CD14-positive monocyte (primary cell): ENCODE measurements around the gene HOXD8. TPM values are rescaled to one million over a fixed set of nuclear protein-coding genes. Genes with fewer than 3 reads are reported as not detected.
A peak's percentile ranks its signal among the peaks of the same experiment; 100 is the strongest.

Experiments used
- DNase-seq, 3 donors: peaks; one replicate each; pipeline ENCODE4 v3.0.0-alpha.2; 2011 to 2022
- H2AFZ ChIP-seq: 2 replicates; pipeline ENCODE4 v1.6.0; 2012; ENCODE audit warnings: mild to moderate bottlenecking, low read depth, low read length, inconsistent platforms; ENCODE audit not compliant: insufficient read depth, poor library complexity, severe bottlenecking
- H3K27ac ChIP-seq, 2 donors: 1 replicate in 1 of 2; 2 replicates in 1 of 2; pipeline ENCODE4 v1.5.1; 2012 to 2013; ENCODE audit warnings: low read length in 2 of 2, control low read depth in 1 of 2, inconsistent platforms in 1 of 2, low read depth in 1 of 2, mild to moderate bottlenecking in 1 of 2
- H3K27me3 ChIP-seq, 2 donors: one replicate each; pipeline versions ENCODE4 v1.6.0 to v1.6.1; 2011 to 2013; ENCODE audit warnings: low read length in 2 of 2; ENCODE audit not compliant: control insufficient read depth in 2 of 2, insufficient read depth in 2 of 2
- H3K36me3 ChIP-seq, 2 donors: replicated peaks in 1 of 2; 1 replicate in 1 of 2; 2 replicates in 1 of 2; pipeline versions ENCODE4 v1.5.1 to v1.6.1; 2012 to 2013; ENCODE audit warnings: low read length in 2 of 2, control low read depth in 1 of 2, inconsistent platforms in 1 of 2, mild to moderate bottlenecking in 1 of 2; ENCODE audit not compliant: insufficient read depth in 2 of 2, control insufficient read depth in 1 of 2
- H3K4me1 ChIP-seq, 2 donors: 1 replicate in 1 of 2; 2 replicates in 1 of 2; pipeline versions ENCODE4 v1.5.1 to v1.6.1; 2012 to 2013; ENCODE audit warnings: low read length in 2 of 2, control low read depth in 1 of 2, inconsistent platforms in 1 of 2, mild to moderate bottlenecking in 1 of 2, moderate library complexity in 1 of 2; ENCODE audit not compliant: insufficient read depth in 2 of 2, control insufficient read depth in 1 of 2
- H3K4me2 ChIP-seq: replicated peaks from 2 replicates; pipeline ENCODE3; 2012; ENCODE audit warnings: low read length, moderate library complexity, mild to moderate bottlenecking; ENCODE audit not compliant: poor library complexity, severe bottlenecking; ENCODE audit errors: extremely low read depth
- H3K4me3 ChIP-seq, 3 experiments: fragments of 200-600 bp in 1 of 3; sonication (generic) in 1 of 3; replicated peaks in 1 of 3; 1 replicate in 2 of 3; 2 replicates in 1 of 3; pipeline ENCODE4 v1.5.1; 2011 to 2013; ENCODE audit warnings: low read length in 3 of 3, mild to moderate bottlenecking in 3 of 3, control low read depth in 2 of 3, low read depth in 2 of 3, inconsistent platforms in 1 of 3, moderate library complexity in 1 of 3
- H3K79me2 ChIP-seq: 2 replicates; pipeline ENCODE4 v1.6.0; 2012; ENCODE audit warnings: mild to moderate bottlenecking, control low read depth, inconsistent platforms, low read length, moderate library complexity; ENCODE audit not compliant: insufficient read depth
- H3K9ac ChIP-seq: 2 replicates; pipeline ENCODE4 v1.6.0; 2017; ENCODE audit warnings: low read length, mild to moderate bottlenecking; ENCODE audit not compliant: insufficient read depth, poor library complexity, severe bottlenecking
- H3K9me3 ChIP-seq, 2 donors: replicated peaks in 1 of 2; 1 replicate in 1 of 2; 2 replicates in 1 of 2; pipeline versions ENCODE4 v1.5.1 to v1.6.1; 2012 to 2013; ENCODE audit warnings: low read length in 2 of 2, control low read depth in 1 of 2; ENCODE audit not compliant: control insufficient read depth in 1 of 2, insufficient read depth in 1 of 2
- H4K20me1 ChIP-seq: 2 replicates; pipeline ENCODE4 v1.6.0; 2012; ENCODE audit warnings: mild to moderate bottlenecking, low read length, control low read depth, moderate library complexity; ENCODE audit not compliant: insufficient read depth
- H3K27ac Mint-ChIP-seq, 7 donors: one replicate each; pipeline ENCODE4 v1.8.0; 2020; ENCODE audit warnings: mild to moderate bottlenecking in 7 of 7, mixed read lengths in 7 of 7, moderate library complexity in 6 of 7, inconsistent platforms in 2 of 7
- H3K27me3 Mint-ChIP-seq, 3 donors: one replicate each; pipeline ENCODE4 v1.8.0; 2021 to 2022; ENCODE audit warnings: low read depth in 3 of 3, mild to moderate bottlenecking in 3 of 3, mixed read lengths in 3 of 3, moderate library complexity in 3 of 3, inconsistent platforms in 1 of 3
- H3K36me3 Mint-ChIP-seq, 2 donors: one replicate each; pipeline ENCODE4 v1.8.0; 2020; ENCODE audit warnings: mixed read lengths in 2 of 2, inconsistent platforms in 1 of 2, mild to moderate bottlenecking in 1 of 2
- H3K4me1 Mint-ChIP-seq: one replicate; pipeline ENCODE4 v1.8.0; 2020; ENCODE audit warnings: mild to moderate bottlenecking, mixed read lengths
- H3K4me3 Mint-ChIP-seq, 2 donors: one replicate each; pipeline ENCODE4 v1.8.0; 2020; ENCODE audit warnings: mild to moderate bottlenecking in 2 of 2, mixed read lengths in 2 of 2, moderate library complexity in 1 of 2
- H3K9me3 Mint-ChIP-seq, 7 donors: one replicate each; pipeline ENCODE4 v1.8.0; 2020 to 2022; ENCODE audit warnings: mixed read lengths in 7 of 7, mild to moderate bottlenecking in 6 of 7, moderate library complexity in 6 of 7, inconsistent platforms in 2 of 7
- CTCF ChIP-seq: fragments of 200-600 bp; IDR thresholded peaks from one replicate; pipeline ENCODE4 v1.8.0; 2022; ENCODE audit warnings: antibody characterized with exemption, mild to moderate bottlenecking
- whole genome bisulfite sequencing: methylation state at CpG from one replicate; pipeline ENCODE4 v1.1.5; 2013; ENCODE audit warnings: missing lambda C conversion rate; ENCODE audit not compliant: insufficient coverage; 5-methylcytosine and 5-hydroxymethylcytosine counted together
- intact Hi-C, 2 donors: fragments of 100-400 bp; cut with micrococcal nuclease; formaldehyde crosslinking; loops; one replicate each; pipeline versions ENCODE4 v1.15.0 to v1.15.1; 2023
- polyA plus RNA-seq, 3 donors: library from polyadenylated mRNA; depleted of rRNA in 1 of 3; unstranded in 2 of 3; stranded (reverse) in 1 of 3; fragments of 300-500 nt in 2 of 3; fragments of >200 nt in 1 of 3; fragmentation: Illumina TruSeq in 2 of 3; gene quantifications; 1 replicate in 2 of 3; 2 replicates in 1 of 3; pipeline ENCODE4 v1.2.3, GENCODE V29; 2012 to 2021

The HOXD8 gene
- polyA plus RNA-seq, 3 donors = not detected

DNA sequence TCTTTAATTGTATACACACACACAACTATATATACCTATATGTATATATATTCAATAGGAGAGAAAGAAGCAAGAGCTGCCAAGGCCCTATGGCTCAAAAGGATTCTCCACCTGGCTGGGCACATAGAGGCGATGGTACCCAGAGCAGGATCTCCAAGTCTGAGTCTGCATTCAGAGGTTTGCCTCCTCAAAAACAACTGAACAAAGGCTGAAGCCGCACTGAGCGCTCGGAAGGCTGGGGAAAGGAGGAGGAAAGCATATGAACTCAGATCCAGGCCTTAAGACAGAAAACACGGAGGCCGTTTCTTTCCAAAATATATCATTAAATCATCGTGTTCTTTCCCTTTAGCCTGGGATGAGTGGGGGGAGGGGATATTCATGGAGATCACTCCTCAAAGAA is 26.3 kb upstream of the HOXD8 start:
- Histone ChIP-seq H3K4me2 (no peak overlapping the region), H3K79me2 (no peaks in the 10 kb centered on the region), H3K27ac (no peak overlapping the region), H3K9ac (no peak overlapping the region), H3K4me3 (no peak overlapping the region), H2AFZ (no peak overlapping the region), H3K27me3 (peaks cover 77 to 93% of the 10 kb centered on the region in 2 donors), H4K20me1 (no peaks in the 10 kb centered on the region), H3K36me3 (no peaks in the 10 kb centered on the region), H3K9me3 (peaks cover 0 to 77% of the 10 kb centered on the region in 2 donors), H3K4me1 (peaks cover 6 to 12% of the 10 kb centered on the region in 2 donors)
- H3K27ac Mint-ChIP-seq = no peak overlapping the region
- TF ChIP-seq CTCF = no peak
- H3K9me3 Mint-ChIP-seq = peaks cover 0 to 36% (median 28%) of the 10 kb centered on the region in 7 donors
- peaks cover 89 to 98% (median 90%) of the 10 kb centered on the region in 3 donors for H3K27me3 Mint-ChIP-seq
- intact Hi-C loops = no loop called here
- WGBS = no CpG with 5 or more reads among the region's 7 CpGs
- peak overlapping the region in 1 of 2 donors; percentile 83 for H3K4me3 Mint-ChIP-seq
- peaks cover 21% of the 10 kb centered on the region for H3K4me1 Mint-ChIP-seq
- DNase-seq = no peak
- H3K36me3 Mint-ChIP-seq = peaks cover 0 to 6% of the 10 kb centered on the region in 2 donors

GRCh38 chr2:176103742-176104315 is 25.7 kb upstream of the HOXD8 start:
- Histone ChIP-seq H3K4me1 (peaks cover 6 to 12% of the 10 kb centered on the region in 2 donors), H3K27me3 (peaks cover 72 to 93% of the 10 kb centered on the region in 2 donors), H3K9me3 (peaks cover 0 to 71% of the 10 kb centered on the region in 2 donors), H4K20me1 (no peaks in the 10 kb centered on the region), H3K79me2 (no peaks in the 10 kb centered on the region), H2AFZ (no peak overlapping the region), H3K4me2 (peak overlapping the region; percentile 7), H3K4me3 (no peak overlapping the region), H3K9ac (no peak overlapping the region), H3K36me3 (no peaks in the 10 kb centered on the region), H3K27ac (no peak overlapping the region)
- peaks cover 25% of the 10 kb centered on the region for H3K4me1 Mint-ChIP-seq
- H3K27me3 Mint-ChIP-seq = peaks cover 88 to 98% (median 89%) of the 10 kb centered on the region in 3 donors
- no peak for DNase-seq
- intact Hi-C loops = no loop called here
- H3K27ac Mint-ChIP-seq = no peak overlapping the region
- H3K36me3 Mint-ChIP-seq = peaks cover 1 to 8% of the 10 kb centered on the region in 2 donors
- H3K4me3 Mint-ChIP-seq = peak overlapping the region in 1 of 2 donors; percentile 83
- H3K9me3 Mint-ChIP-seq = peaks cover 0 to 39% (median 30%) of the 10 kb centered on the region in 7 donors
- TF ChIP-seq CTCF = no peak
- WGBS = 9% methylated on average over 5 of the region's 17 CpGs
